ENCODE measurements around the gene RPA1. TPM values are rescaled to one million over a fixed set of nuclear protein-coding genes. Genes with fewer than 3 reads are reported as not detected.

The RPA1 gene
- total and polyA plus RNA-seq, 2 donors (not counting 1 experiment from before 2014, with no cell fraction given): 22.3 to 55.4 TPM

- no peak overlapping the region for H2AFZ ChIP-seq (ENCODE audit: low read length)
- H3K4me2 ChIP-seq (ENCODE audit: extremely low read depth, insufficient read depth, low read length): no peak overlapping the region
- DNase-seq (ENCODE audit: low read depth in 2 of 2): no peak
- H3K36me3 ChIP-seq (ENCODE audit: control insufficient read depth, insufficient read depth, low read length): no peaks in the 10 kb centered on the region
- H3K4me1 ChIP-seq (ENCODE audit: control insufficient read depth, extremely low read depth, insufficient read depth, low read length): no peaks in the 10 kb centered on the region
- H3K27ac ChIP-seq (ENCODE audit: insufficient read depth, low read length): no peak overlapping the region
- H3K9me3 ChIP-seq (ENCODE audit: control insufficient read depth, insufficient read depth, low read depth, low read length): no peaks in the 10 kb centered on the region
- H3K27me3 ChIP-seq (ENCODE audit: control insufficient read depth, insufficient read depth, low read length): peaks cover 5% of the 10 kb centered on the region
- peaks cover 2% of the 10 kb centered on the region for H4K20me1 ChIP-seq (ENCODE audit: control insufficient read depth, extremely low read depth, insufficient read depth, low read length)
- no peak overlapping the region for H3K9ac ChIP-seq (ENCODE audit: insufficient read depth, low read length)
- H3K4me3 ChIP-seq (replicated peaks in 1 of 4; ENCODE audit: control extremely low read depth in 1 of 4, insufficient read depth in 1 of 4, low read depth in 3 of 4, low read length in 4 of 4): no peak overlapping the region
- no peak for TF ChIP-seq CTCF (conservative IDR thresholded peaks at IDR 0.05 in 1 of 2, IDR thresholded peaks at IDR 0.05 in 1 of 2; ENCODE audit: low read depth in 1 of 2, low read length in 2 of 2)
- TF ChIP-seq EZH2 (IDR thresholded peaks at IDR 0.05; ENCODE audit: low read length, missing control alignments): no peak
- H3K79me2 ChIP-seq (ENCODE audit: control insufficient read depth, insufficient read depth, low read length): no peaks in the 10 kb centered on the region
These were observed 111.7 kb downstream of the RPA1 start for GRCh38 chr17:1941272-1942065.

GRCh38 chr17:1942066-1942365, 112.2 kb downstream of the RPA1 start:
- TF ChIP-seq EZH2 (IDR thresholded peaks at IDR 0.05; ENCODE audit: low read length, missing control alignments) (no peak), CTCF (conservative IDR thresholded peaks at IDR 0.05 in 1 of 2, IDR thresholded peaks at IDR 0.05 in 1 of 2; ENCODE audit: low read depth in 1 of 2, low read length in 2 of 2) (no peak)
- peaks cover 5% of the 10 kb centered on the region for H3K27me3 ChIP-seq (ENCODE audit: control insufficient read depth, insufficient read depth, low read length)
- no peaks in the 10 kb centered on the region for H3K4me1 ChIP-seq (ENCODE audit: control insufficient read depth, extremely low read depth, insufficient read depth, low read length)
- H4K20me1 ChIP-seq (ENCODE audit: control insufficient read depth, extremely low read depth, insufficient read depth, low read length): peaks cover 2% of the 10 kb centered on the region
- no peaks in the 10 kb centered on the region for H3K9me3 ChIP-seq (ENCODE audit: control insufficient read depth, insufficient read depth, low read depth, low read length)
- no peak for DNase-seq (ENCODE audit: low read depth in 2 of 2)
- no peaks in the 10 kb centered on the region for H3K79me2 ChIP-seq (ENCODE audit: control insufficient read depth, insufficient read depth, low read length)
- H3K9ac ChIP-seq (ENCODE audit: insufficient read depth, low read length): no peak overlapping the region
- H2AFZ ChIP-seq (ENCODE audit: low read length): no peak overlapping the region
- H3K36me3 ChIP-seq (ENCODE audit: control insufficient read depth, insufficient read depth, low read length): no peaks in the 10 kb centered on the region
- H3K4me3 ChIP-seq (replicated peaks in 1 of 4; ENCODE audit: control extremely low read depth in 1 of 4, insufficient read depth in 1 of 4, low read depth in 3 of 4, low read length in 4 of 4): no peak overlapping the region
- H3K4me2 ChIP-seq (ENCODE audit: extremely low read depth, insufficient read depth, low read length): no peak overlapping the region
- no peak overlapping the region for H3K27ac ChIP-seq (ENCODE audit: insufficient read depth, low read length)

- TF ChIP-seq CTCF (conservative IDR thresholded peaks at IDR 0.05 in 1 of 2, IDR thresholded peaks at IDR 0.05 in 1 of 2; ENCODE audit: low read depth in 1 of 2, low read length in 2 of 2) (no peak), EZH2 (IDR thresholded peaks at IDR 0.05; ENCODE audit: low read length, missing control alignments) (no peak)
- Histone ChIP-seq H2AFZ (ENCODE audit: low read length) (no peak overlapping the region), H3K4me3 (replicated peaks in 1 of 4; ENCODE audit: control extremely low read depth in 1 of 4, insufficient read depth in 1 of 4, low read depth in 3 of 4, low read length in 4 of 4) (no peak overlapping the region), H3K9ac (ENCODE audit: insufficient read depth, low read length) (no peak overlapping the region), H4K20me1 (ENCODE audit: control insufficient read depth, extremely low read depth, insufficient read depth, low read length) (peaks cover 2% of the 10 kb centered on the region), H3K4me2 (ENCODE audit: extremely low read depth, insufficient read depth, low read length) (no peak overlapping the region), H3K4me1 (ENCODE audit: control insufficient read depth, extremely low read depth, insufficient read depth, low read length) (no peaks in the 10 kb centered on the region), H3K79me2 (ENCODE audit: control insufficient read depth, insufficient read depth, low read length) (no peaks in the 10 kb centered on the region), H3K27ac (ENCODE audit: insufficient read depth, low read length) (no peak overlapping the region), H3K27me3 (ENCODE audit: control insufficient read depth, insufficient read depth, low read length) (peaks cover 5% of the 10 kb centered on the region), H3K9me3 (ENCODE audit: control insufficient read depth, insufficient read depth, low read depth, low read length) (no peaks in the 10 kb centered on the region), H3K36me3 (ENCODE audit: control insufficient read depth, insufficient read depth, low read length) (no peaks in the 10 kb centered on the region)
- no peak for DNase-seq (ENCODE audit: low read depth in 2 of 2)
These were observed 113.0 kb downstream of the RPA1 start for GRCh38 chr17:1942666-1943435.
